Astrocyte of the spinal cord (primary cell): ENCODE measurements around the gene NHERF1.

ENCODE experiments used
- DNase-seq: peaks from one replicate; pipeline ENCODE4 v3.0.0; 2011; ENCODE audit warnings: low read depth, low spot score
- H3K4me3 ChIP-seq: 2 replicates; pipeline ENCODE4 v1.5.1; 2011; ENCODE audit warnings: low read depth, mild to moderate bottlenecking, low read length, moderate library complexity
- in situ Hi-C: cut with HindIII; loops from 2 replicates; pipeline ENCODE4 v1.10.0; 2017; ENCODE audit warnings: low sequenced_read_pairs
- TF ChIP-seq, protein P1 (sequence below): IDR thresholded peaks from 2 replicates; pipeline ENCODE4 v1.5.1; 2012; ENCODE audit warnings: low read depth, mild to moderate bottlenecking, low read length, inconsistent platforms

NHERF1 gene

GRCh38 chr17:74803388-74803930, 55.0 kb downstream of the NHERF1 start:
- no peak for DNase-seq
- in situ Hi-C loops = no loop called here
- H3K4me3 ChIP-seq = no peak overlapping the region
- TF ChIP-seq, protein P1, sequence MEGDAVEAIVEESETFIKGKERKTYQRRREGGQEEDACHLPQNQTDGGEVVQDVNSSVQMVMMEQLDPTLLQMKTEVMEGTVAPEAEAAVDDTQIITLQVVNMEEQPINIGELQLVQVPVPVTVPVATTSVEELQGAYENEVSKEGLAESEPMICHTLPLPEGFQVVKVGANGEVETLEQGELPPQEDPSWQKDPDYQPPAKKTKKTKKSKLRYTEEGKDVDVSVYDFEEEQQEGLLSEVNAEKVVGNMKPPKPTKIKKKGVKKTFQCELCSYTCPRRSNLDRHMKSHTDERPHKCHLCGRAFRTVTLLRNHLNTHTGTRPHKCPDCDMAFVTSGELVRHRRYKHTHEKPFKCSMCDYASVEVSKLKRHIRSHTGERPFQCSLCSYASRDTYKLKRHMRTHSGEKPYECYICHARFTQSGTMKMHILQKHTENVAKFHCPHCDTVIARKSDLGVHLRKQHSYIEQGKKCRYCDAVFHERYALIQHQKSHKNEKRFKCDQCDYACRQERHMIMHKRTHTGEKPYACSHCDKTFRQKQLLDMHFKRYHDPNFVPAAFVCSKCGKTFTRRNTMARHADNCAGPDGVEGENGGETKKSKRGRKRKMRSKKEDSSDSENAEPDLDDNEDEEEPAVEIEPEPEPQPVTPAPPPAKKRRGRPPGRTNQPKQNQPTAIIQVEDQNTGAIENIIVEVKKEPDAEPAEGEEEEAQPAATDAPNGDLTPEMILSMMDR = no peak

- H3K4me3 ChIP-seq = no peak overlapping the region
- in situ Hi-C loops = no loop called here
- no peak for DNase-seq
- TF ChIP-seq, protein P1 = no peak
Measured at GRCh38 chr17:74803971-74804370, 55.5 kb downstream of the NHERF1 start.

DNA sequence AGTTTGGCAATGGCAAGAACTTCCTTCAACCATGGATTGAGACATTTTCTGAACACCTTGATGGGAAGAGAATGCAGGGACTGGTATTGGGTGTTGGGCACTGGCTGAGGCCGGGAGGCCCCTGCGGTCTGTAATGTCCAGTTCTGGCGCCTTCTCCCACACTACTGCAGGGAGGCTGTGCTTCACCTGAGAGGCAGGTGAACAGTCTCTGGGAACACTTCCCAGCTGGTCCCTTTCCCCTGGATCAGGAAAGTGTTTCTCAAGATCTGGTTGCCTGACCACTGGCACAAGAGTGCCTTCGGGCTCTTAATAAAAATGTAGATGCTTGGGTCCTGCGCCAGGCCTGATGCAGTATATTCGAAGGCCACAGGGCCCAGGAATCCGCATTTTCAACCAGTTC, 56.3 kb downstream of the NHERF1 start:
- in situ Hi-C loops = no loop called here
- TF ChIP-seq, protein P1 = no peak
- DNase-seq = no peak
- H3K4me3 ChIP-seq = no peak overlapping the region

DNA sequence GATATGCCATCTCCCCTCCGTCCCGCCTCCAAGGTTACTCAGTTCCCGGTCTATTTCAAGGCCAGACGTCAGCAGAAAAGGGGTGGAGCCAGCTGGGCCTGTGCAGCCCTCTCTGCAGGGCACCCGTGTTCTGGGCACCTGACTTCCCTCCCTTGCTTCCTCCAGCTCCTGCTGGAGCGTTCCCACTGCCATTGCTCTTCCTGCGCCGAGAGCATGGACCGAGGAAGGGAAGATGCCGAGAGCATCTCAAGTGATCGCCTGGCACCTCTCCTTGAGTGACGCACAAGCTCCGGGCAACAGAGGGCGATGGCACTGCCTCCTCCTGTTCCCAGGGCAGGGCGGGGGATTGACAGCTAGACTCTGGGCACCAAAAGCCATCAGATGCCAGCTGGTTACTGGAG, 57.2 kb downstream of the NHERF1 start:
- TF ChIP-seq, protein P1 = no peak
- in situ Hi-C loops = no loop called here
- no peak overlapping the region for H3K4me3 ChIP-seq
- DNase-seq = no peak

- no peak for DNase-seq
- TF ChIP-seq, protein P1 = no peak
- in situ Hi-C loops = no loop called here
- no peak overlapping the region for H3K4me3 ChIP-seq
Measured at GRCh38 chr17:74806334-74806733, 57.9 kb downstream of the NHERF1 start.

- TF ChIP-seq, protein P1 = no peak
- H3K4me3 ChIP-seq = no peak overlapping the region
- no peak for DNase-seq
- in situ Hi-C loops = no loop called here
Measured at GRCh38 chr17:74807441-74807840, 59.0 kb downstream of the NHERF1 start.

- TF ChIP-seq, protein P1 = no peak
- H3K4me3 ChIP-seq = no peak overlapping the region
- DNase-seq = no peak
- in situ Hi-C loops = no loop called here
Measured at GRCh38 chr17:74807925-74808324, 59.5 kb downstream of the NHERF1 start.
